Testis (tissue), 3 donors: ENCODE measurements around the gene SCRT2. TPM values are rescaled to one million over a fixed set of nuclear protein-coding genes. Genes with fewer than 3 reads are reported as not detected.

ENCODE experiments used
- DNase-seq: peaks from one replicate; pipeline ENCODE4 v3.0.0-alpha.2; 2019
- H3K27ac ChIP-seq, 2 donors: fragments of 200-600 bp; sonication (generic); one replicate each; pipeline ENCODE4 v1.5.1; 2019
- H3K27me3 ChIP-seq: fragments of 200-600 bp; sonication (generic); one replicate; pipeline ENCODE4 v1.5.1; 2019
- H3K36me3 ChIP-seq: fragments of 200-600 bp; sonication (generic); one replicate; pipeline ENCODE4 v1.5.1; 2017; ENCODE audit warnings: low read depth; ENCODE audit errors: missing control alignments
- H3K4me1 ChIP-seq: fragments of 200-600 bp; sonication (generic); one replicate; pipeline ENCODE4 v1.5.1; 2019
- H3K4me3 ChIP-seq, 2 donors: fragments of 200-600 bp; sonication (generic); one replicate each; pipeline ENCODE4 v1.5.1; 2017 to 2019
- H3K9me3 ChIP-seq: fragments of 200-600 bp; sonication (generic); one replicate; pipeline ENCODE4 v1.5.1; 2017
- CTCF ChIP-seq, 3 experiments: fragments of 450-650 bp in 2 of 3; fragments of 200-600 bp in 1 of 3; sonication (generic) in 1 of 3; IDR thresholded peaks; one replicate each; pipeline ENCODE4 v1.5.1; 2016 to 2019; ENCODE audit warnings: antibody characterized with exemption in 3 of 3, mild to moderate bottlenecking in 2 of 3, moderate library complexity in 1 of 3
- POLR2A ChIP-seq: fragments of 450-650 bp; IDR thresholded peaks from one replicate; pipeline ENCODE4 v1.6.1; 2017; ENCODE audit warnings: antibody characterized with exemption, mild to moderate bottlenecking, moderate library complexity
- WGBS, 2 donors: methylation state at CpG; one replicate each; pipeline ENCODE4 v1.1.5; 2018; 5-methylcytosine and 5-hydroxymethylcytosine counted together
- intact Hi-C: fragments of 100-400 bp; cut with DNase I; formaldehyde crosslinking; loops from one replicate; pipeline ENCODE4 v1.15.1; 2023; ENCODE audit warnings: low total_unique reads
- polyA plus RNA-seq: library from polyadenylated mRNA; stranded (reverse); fragments of 350-450 nt; fragmentation: Illumina TruSeq; extraction: RNeasy Lipid Tissue Mini Kit (QIAGEN cat#74804); gene quantifications from one replicate; pipeline ENCODE4 v1.2.3, GENCODE V29; 2014; ENCODE audit warnings: low read depth, low replicate concordance; ENCODE audit not compliant: insufficient read depth
- total RNA-seq, 2 donors: library from RNA; depleted of rRNA; stranded (reverse); fragments of >200 nt; gene quantifications; one replicate each; pipeline ENCODE4 v1.2.3, GENCODE V29; 2016

Gene SCRT2
- total and polyA plus RNA-seq, 3 donors from 2014 or later, result 0.13 to 0.39 (median 0.19) TPM

GRCh38 chr20:623704-624103 is 51.9 kb downstream of the SCRT2 start:
- TF ChIP-seq CTCF (IDR thresholded peaks at IDR 0.05) (no peak), POLR2A (no peak)
- H3K9me3 ChIP-seq, result no peaks in the 10 kb centered on the region
- WGBS, 2 donors, result 73% methylated on average over 4 of the region's 4 CpGs
- H3K27ac ChIP-seq, result no peak overlapping the region
- H3K27me3 ChIP-seq, result no peaks in the 10 kb centered on the region
- no peaks in the 10 kb centered on the region for H3K36me3 ChIP-seq
- DNase-seq, result no peak
- H3K4me3 ChIP-seq, result no peak overlapping the region
- intact Hi-C loops, result no loop called here
- H3K4me1 ChIP-seq, result no peaks in the 10 kb centered on the region

GRCh38 chr20:623021-623420 is 52.6 kb downstream of the SCRT2 start:
- no peak for TF ChIP-seq POLR2A
- TF ChIP-seq CTCF (IDR thresholded peaks at IDR 0.05), result no peak
- Histone ChIP-seq H3K4me3 (no peak overlapping the region), H3K9me3 (no peaks in the 10 kb centered on the region), H3K4me1 (no peaks in the 10 kb centered on the region), H3K27me3 (no peaks in the 10 kb centered on the region), H3K36me3 (no peaks in the 10 kb centered on the region), H3K27ac (no peak overlapping the region)
- WGBS, 2 donors, result 49% methylated on average over 4 of the region's 4 CpGs; no CpG with 5 or more reads in 1 of the 2 donors
- DNase-seq, result no peak
- intact Hi-C loops, result no loop called here

GRCh38 chr20:622161-622560 is 53.4 kb downstream of the SCRT2 start:
- 79 to 80% methylated on average over 7 of the region's 7 CpGs for WGBS, 2 donors

GRCh38 chr20:621125-621756 is 54.4 kb downstream of the SCRT2 start:
- H3K36me3 ChIP-seq, result no peaks in the 10 kb centered on the region
- H3K27ac ChIP-seq, result no peak overlapping the region
- TF ChIP-seq POLR2A (no peak), CTCF (IDR thresholded peaks at IDR 0.05) (no peak)
- no peak overlapping the region for H3K4me3 ChIP-seq
- 67 to 70% methylated on average over 5 of the region's 5 CpGs for WGBS, 2 donors
- no peaks in the 10 kb centered on the region for H3K27me3 ChIP-seq
- H3K9me3 ChIP-seq, result no peaks in the 10 kb centered on the region
- no peak for DNase-seq
- intact Hi-C loops, result no loop called here
- no peaks in the 10 kb centered on the region for H3K4me1 ChIP-seq

More at GRCh38 chr20:622161-622560, 53.4 kb downstream of the SCRT2 start:
- no peak overlapping the region for H3K27ac ChIP-seq
- no peak overlapping the region for H3K4me3 ChIP-seq
- H3K36me3 ChIP-seq, result no peaks in the 10 kb centered on the region
- no peak for TF ChIP-seq POLR2A
- no peak for TF ChIP-seq CTCF (IDR thresholded peaks at IDR 0.05)
- no peaks in the 10 kb centered on the region for H3K9me3 ChIP-seq
- intact Hi-C loops, result no loop called here
- DNase-seq, result no peak
- H3K27me3 ChIP-seq, result no peaks in the 10 kb centered on the region
- H3K4me1 ChIP-seq, result no peaks in the 10 kb centered on the region

GRCh38 chr20:620246-620645 is 55.4 kb downstream of the SCRT2 start:
- Histone ChIP-seq H3K36me3 (no peaks in the 10 kb centered on the region), H3K27me3 (no peaks in the 10 kb centered on the region), H3K4me1 (no peaks in the 10 kb centered on the region), H3K27ac (no peak overlapping the region), H3K9me3 (no peaks in the 10 kb centered on the region), H3K4me3 (no peak overlapping the region)
- intact Hi-C loops, result no loop called here
- DNase-seq, result no peak
- TF ChIP-seq POLR2A (no peak), CTCF (IDR thresholded peaks at IDR 0.05) (no peak)
- 42 to 70% methylated on average over 7 of the region's 7 CpGs for WGBS, 2 donors
